ENCODE measurements around the gene PET117.
"Not testable (repeated sequence)": the region's sequence is repeated elsewhere in the genome, so short reads cannot be mapped to it uniquely, and the experiment has no call there.

The PET117 gene, protein sequence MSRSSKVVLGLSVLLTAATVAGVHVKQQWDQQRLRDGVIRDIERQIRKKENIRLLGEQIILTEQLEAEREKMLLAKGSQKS

DNA sequence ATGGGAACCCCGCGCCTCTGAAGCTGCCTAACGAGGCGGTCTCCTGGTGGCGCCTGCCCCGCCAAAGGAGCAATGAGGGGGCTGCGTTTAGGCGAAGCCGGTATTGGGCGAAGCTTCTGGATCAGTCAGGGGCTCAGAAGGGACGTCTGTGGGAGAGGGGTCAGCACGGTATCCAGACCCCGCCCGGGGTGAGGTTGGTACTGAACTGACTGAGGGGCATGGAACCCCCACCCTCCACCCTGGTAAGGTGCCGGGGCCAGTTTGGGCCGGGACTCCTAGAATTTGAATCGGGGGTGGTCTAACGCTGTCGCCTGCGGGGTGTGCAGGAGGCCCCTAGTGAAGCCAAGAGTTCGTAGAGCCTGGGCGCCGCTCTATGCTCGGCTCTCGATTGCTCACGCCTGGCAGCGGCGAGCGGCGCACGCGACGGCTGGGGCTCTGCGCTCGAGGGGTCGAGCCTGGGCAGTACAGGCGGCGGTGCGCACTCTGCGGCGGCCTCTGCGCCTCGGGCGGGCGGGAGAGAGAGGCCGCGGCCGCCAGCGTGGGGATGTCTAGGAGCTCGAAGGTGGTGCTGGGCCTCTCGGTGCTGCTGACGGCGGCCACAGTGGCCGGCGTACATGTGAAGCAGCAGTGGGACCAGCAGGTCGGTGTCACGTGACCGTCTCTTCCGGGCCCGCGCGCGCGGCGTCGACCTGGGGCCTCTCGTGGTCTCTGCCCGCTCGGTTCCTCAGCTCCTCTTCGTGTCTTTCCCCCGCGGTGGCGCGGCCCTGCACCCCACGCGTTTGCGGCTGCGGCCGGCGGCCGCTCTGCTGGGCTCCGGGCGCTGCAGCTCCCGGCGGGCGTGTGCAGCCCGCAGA lies at the start of gene PET117, which contains the start of gene KAT14:
TSS of gene PET117 (plus strand) at position 452 of the 854 bp plus-strand sequence. CDS start at position 545, 93 bp downstream.
TSS of gene KAT14 (plus strand) at position 452 of the 854 bp plus-strand sequence. CDS start 4,798 bp downstream, outside the sequence.
- peak; percentile 81 for DNase-seq

DNA sequence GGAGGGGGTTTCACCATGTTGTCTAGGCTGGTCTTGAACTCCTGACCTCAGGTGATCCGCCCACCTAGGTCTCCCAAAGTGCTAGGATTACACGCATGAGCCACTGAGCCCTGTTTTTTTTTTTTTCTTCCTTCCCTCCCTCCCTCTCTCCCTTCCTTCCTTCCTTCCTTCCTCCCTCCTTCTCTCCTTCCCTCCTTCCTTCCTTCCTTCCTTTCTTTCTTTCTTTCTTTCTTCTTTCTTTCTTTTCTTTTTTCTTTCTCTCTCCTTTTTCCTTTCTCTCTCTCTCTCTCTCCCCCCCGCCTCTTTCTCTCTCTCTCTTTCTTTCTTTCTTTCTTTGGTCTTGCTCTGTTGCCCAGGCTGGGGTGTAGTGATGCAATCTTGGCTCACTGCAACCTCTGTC lies 49.4 kb upstream of the PET117 start:
- not testable (repeated sequence) for DNase-seq

DNA sequence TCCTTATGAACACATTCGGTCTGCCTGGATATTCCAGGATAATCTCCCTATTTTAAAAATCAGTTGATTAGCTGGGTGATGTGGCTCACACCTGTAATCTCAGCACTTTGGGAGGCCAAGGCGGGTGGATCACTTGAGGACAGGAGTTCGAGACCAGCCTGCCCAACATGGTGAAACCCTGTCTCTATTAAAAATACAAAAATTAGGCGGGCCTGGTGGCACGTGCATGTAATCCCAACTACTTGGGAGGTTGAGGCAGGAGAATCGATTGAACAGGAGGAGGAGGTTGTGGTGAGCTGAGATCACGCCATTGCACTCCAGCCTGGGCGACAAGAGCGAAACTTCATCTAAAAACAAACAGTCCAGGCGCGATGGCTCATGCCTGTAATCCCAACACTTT lies 48.8 kb upstream of the PET117 start:
- not testable (repeated sequence) for DNase-seq

DNA sequence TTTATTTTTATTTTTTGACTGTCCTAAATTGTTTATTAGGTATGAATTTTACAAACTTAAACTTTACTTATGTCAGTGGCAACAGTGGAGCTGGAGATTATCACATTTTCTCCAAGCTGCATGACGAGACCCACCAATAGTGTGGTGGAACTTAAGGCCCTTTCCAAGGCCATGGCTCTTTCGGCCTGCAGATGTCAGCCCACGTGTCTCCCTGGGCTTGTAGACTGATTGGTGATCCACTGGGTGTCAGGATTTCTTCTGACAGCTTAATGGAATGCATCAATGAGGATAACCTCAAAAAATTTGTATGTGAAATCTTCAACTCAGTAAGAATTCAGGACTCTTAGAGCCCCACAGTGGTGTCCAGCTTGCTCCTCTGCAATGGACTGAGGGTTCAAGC lies 47.6 kb upstream of the PET117 start:
- no peak for DNase-seq

DNA sequence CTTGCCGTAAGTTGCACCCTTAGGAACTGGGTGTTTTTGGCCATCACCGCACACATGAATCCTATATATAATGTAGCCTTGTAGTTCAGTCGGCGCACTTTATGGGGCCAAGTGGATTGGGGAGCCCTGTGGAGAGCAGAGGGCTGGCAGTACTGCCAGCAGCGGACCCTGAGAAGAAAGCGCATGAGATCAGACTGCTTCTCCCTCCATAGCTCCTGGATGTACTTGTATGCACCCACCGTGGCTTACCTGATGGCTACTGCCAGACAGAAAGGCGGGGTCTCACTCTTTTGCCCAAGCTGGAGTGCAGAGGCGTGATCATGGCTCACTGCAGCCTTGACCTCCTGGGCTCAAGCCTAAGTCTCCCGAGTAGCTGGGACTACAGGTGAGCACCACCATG lies 47.2 kb upstream of the PET117 start:
- no peak for DNase-seq

DNA sequence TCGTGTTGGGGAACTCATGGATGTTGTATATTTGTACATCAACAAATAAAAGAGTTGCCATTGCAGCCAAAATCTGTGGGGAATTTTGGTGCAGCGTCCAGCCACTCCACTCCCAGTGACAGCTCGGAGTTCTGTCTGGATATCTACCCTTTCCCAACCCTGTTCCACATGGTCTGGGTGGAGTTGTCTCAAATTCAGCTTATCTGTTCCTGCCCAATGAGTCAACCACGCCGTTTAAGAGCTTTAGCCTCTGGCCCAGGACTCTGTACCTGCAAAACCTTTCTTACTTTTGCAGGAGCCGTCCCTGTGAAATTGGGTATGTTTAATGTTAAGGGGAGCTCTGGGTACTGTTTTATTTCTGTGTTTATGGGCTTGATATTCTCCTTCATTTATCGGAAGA lies 46.0 kb upstream of the PET117 start:
- no peak for DNase-seq

- DNase-seq: no peak
These were observed 44.8 kb upstream of the PET117 start for GRCh38 chr20:18092890-18093289.

DNA sequence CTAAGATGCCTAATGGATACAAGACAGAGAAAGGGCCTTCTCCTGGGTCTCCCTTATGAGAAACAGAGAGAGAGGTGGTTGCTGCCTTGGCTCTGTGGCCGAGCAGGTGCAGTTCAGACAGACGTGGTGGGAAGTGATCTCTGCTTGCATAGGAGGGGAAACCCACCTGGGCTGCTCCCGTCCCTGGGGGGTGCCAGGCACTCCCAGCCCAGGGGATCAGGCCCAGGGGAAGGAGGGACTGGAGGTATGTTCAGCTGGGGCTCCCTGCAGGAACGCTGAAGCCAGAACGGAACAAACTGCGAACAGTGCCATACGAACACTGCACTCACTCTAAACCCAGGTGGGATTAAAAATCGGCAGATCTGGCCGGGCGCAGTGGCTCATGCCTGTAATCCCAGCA lies 44.3 kb upstream of the PET117 start:
- DNase-seq: no peak

DNA sequence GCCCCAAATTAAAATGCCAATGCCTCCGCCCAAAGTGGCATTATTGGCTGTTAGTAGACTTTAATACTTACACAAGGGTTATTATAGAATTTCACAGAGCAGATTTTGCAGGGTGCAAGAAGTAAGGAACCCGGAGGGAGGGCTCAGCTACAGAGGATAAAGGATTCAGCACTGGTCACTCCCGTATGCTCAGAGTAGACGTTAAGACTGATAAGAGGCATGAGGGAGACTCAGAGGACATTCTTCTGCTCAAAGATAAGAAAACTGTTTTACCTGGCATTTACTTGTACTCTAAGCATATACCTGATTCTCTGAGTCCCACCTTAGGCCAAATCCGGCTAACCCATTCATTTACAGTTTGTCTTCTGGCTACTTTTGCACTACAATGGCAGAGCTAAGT lies 43.5 kb upstream of the PET117 start:
- no peak for DNase-seq

GRCh38 chr20:18100569-18100968 lies 37.1 kb upstream of the PET117 start:
- not testable (repeated sequence) for DNase-seq

DNA sequence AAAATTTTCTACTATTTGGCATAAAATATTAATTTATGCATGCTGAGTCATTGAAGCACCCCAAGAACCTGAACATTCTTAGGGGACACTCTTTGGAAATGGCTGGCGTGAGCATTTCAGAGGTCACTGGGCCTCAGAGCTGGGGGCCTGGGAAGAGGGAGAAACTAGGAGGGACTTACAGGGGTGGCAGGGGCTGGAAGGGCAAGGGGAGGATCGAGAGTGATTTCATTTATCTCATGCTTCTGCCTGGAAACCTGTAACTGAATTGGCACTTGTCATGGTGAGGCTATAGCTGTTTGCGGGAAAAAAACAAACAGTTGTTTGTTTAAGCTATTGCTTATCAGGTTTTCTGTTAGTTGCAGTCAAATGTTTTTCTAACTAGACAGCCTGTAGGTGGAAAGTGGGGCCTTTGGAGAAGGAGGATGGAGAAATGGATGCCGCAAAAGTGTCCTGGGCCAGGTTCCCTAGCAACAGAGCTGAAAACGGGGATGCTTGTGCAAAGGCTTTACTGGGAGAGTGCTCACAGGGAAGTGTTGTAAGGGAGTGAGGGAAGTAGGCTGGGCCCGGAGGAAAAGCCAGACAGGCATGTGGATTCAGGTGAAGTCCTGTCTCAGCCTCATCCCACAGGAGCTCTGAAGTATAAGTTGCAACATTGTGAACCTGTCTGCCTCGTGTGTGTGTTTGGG lies 36.4 kb upstream of the PET117 start:
- no peak for DNase-seq

DNA sequence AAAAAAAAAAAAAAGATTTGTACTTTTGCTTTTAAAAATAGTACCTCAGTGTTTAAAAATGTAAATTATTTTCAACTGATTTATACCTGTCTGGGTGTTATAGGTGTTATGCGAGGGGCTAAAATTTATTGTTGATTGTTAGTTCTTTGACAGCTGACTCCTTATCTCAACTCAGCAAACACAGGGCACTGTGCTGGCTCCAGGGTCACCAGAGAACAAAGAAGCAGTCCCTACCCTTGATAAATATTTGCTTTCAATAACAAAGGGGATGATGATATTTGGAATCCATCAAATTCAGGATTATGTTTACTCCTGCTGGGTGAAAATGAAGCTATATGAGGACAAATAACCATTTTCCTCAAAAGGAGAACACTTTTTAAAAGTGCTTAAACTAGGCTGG lies 34.2 kb upstream of the PET117 start:
- DNase-seq: no peak

DNA sequence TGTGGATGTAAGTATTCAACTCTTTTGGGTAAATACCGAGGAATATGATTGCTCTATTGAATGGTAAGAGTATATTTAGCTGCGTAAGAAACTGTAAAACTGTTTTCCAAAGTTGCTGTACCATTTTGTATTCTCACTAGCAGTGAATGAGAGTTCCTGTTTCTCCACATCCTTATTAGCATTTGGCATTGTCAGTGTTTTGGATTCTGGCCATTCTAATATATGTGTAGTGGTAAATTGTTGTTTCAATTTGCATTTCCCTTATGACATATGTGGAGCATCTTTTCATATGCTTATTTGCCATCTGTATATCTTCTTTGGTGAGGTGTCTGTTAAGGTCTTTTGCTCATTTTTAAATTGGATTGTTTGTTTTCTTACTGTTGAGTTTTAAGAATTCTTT lies 29.3 kb upstream of the PET117 start:
- DNase-seq: no peak

DNA sequence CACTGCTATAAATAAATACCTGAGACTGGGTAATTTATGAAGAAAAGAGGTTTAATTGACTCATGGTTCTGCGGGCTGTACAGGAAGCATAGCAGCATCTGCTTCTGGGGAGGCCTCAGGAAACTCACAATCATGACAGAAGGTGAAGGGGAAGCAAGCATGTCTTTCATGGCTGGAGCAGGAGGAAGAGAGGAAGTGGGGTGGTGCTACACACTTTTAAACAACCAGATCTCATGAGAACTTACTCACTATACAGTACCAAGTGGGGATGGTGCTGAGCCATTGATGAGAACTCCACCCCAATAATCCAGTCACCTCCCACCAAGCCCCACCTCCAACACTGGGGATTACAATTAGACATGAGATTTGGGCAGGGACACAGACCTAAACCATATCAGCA lies 9.1 kb upstream of the PET117 start:
- not testable (repeated sequence) for DNase-seq

DNA sequence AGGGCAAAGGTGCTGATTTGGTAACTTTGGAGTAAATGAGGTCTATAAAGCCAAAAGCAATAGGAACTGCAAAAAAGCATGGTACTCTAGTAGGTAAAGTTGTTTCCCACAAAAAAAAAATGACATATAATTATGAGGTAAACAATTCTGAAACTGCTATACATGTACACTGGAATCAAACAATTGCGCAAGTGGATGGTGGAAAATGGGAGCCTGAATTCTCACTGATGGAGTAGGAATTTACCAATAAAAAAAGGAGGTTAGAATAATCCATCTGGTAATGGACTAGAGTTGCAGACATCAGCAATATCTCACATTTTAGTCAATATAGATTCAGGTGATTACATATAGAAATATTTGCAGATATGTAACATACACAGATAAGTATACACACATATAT lies 5.0 kb upstream of the PET117 start:
- DNase-seq: no peak

- DNase-seq: no peak
These were observed 3.7 kb upstream of the PET117 start for GRCh38 chr20:18133962-18134361.

- no peak for DNase-seq
These were observed 561 bp downstream of the PET117 start for GRCh38 chr20:18138266-18138582.

GRCh38 chr20:18138639-18139583 lies 1.2 kb downstream of the PET117 start:
- no peak for DNase-seq

- DNase-seq: no peak
These were observed 2.2 kb downstream of the PET117 start for GRCh38 chr20:18139832-18140231.

GRCh38 chr20:18144541-18145099 lies 7.0 kb downstream of the PET117 start:
- no peak for DNase-seq

GRCh38 chr20:18154342-18154741 lies 16.7 kb downstream of the PET117 start:
- no peak for DNase-seq

GRCh38 chr20:18156045-18156444 lies 18.4 kb downstream of the PET117 start:
- no peak for DNase-seq

DNA sequence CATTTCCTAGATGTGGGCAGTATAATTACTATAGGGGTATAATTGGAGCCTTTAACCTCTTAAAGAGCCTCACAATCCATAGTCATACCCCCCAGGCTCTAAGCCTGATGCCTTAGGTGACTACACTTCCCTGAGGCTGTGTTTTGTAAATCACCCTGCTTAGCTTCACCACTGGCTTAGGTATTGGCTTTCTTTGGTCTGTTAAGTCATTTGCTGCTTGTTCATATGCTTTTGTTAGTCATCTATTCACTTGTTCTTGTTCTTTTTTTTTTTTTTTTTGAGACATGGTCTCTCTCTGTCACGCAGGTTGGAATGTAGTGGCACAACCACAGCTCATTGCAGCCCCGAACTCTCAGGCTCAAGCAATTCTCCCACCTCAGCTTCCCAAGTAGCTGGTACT lies 26.7 kb downstream of the PET117 start:
- DNase-seq: no peak
